WTC11 (cell line): Measurements from ENCODE around the gene YKT6. TPM values are rescaled to one million over a fixed set of nuclear protein-coding genes. Genes with fewer than 3 reads are reported as not detected.

Source experiments
- ATAC-seq: fragments of 200-7000 bp; cut with Tn5 transposase; 2 replicates; pipeline ENCODE4 v1.10.0; 2021; ENCODE audit warnings: mild to moderate bottlenecking, moderate library complexity
- CTCF ChIA-PET: fragments of 300-600 bp; sonication (Branson Sonifier 250); formaldehyde crosslinking; loops from one replicate; lab custom pipeline; 2021; ENCODE audit warnings: antibody characterized with exemption; lab: Charles Lee
- POLR2A ChIA-PET: fragments of 350-600 bp; sonication (Branson Sonifier 250); formaldehyde crosslinking; loops from one replicate; lab custom pipeline; 2021; ENCODE audit warnings: antibody characterized with exemption; lab: Charles Lee
- DNase-seq: peaks from one replicate; pipeline ENCODE4 v3.0.0; 2021; ENCODE audit warnings: low spot score
- H3K27ac Mint-ChIP-seq: 2 replicates; pipeline ENCODE4 v1.8.0; 2021; ENCODE audit warnings: mixed read lengths
- H3K27me3 Mint-ChIP-seq: 2 replicates; pipeline ENCODE4 v1.8.0; 2021; ENCODE audit warnings: low read depth, mild to moderate bottlenecking, moderate library complexity, mixed read lengths
- H3K36me3 Mint-ChIP-seq: 2 replicates; pipeline ENCODE4 v1.8.0; 2021; ENCODE audit warnings: mixed read lengths
- H3K4me1 Mint-ChIP-seq: 2 replicates; pipeline ENCODE4 v1.8.0; 2022; ENCODE audit warnings: mixed read lengths
- H3K4me3 Mint-ChIP-seq: 2 replicates; pipeline ENCODE4 v1.8.0; 2021; ENCODE audit warnings: mild to moderate bottlenecking, moderate library complexity, mixed read lengths
- H3K9me3 Mint-ChIP-seq: 2 replicates; pipeline ENCODE4 v1.8.0; 2021; ENCODE audit warnings: mixed read lengths
- AFF4 ChIP-seq: sonication (generic); formaldehyde crosslinking; IDR thresholded peaks from 2 replicates; pipeline ENCODE4 v1.8.1; 2023; ENCODE audit warnings: mild to moderate bottlenecking, missing genetic modification reagents, borderline replicate concordance
- CDX4 ChIP-seq: fragments of 250-450 bp; sonication (Bioruptor Pico); IDR thresholded peaks from 2 replicates; pipeline ENCODE4 v1.9.0; 2021; ENCODE audit warnings: moderate library complexity, mild to moderate bottlenecking, inconsistent platforms, borderline replicate concordance
- E2F5 ChIP-seq: sonication (generic); formaldehyde crosslinking; IDR thresholded peaks from 2 replicates; pipeline ENCODE4 v1.8.1; 2022; ENCODE audit warnings: mild to moderate bottlenecking, moderate library complexity, missing genetic modification reagents
- NFE2L1 ChIP-seq: sonication (generic); formaldehyde crosslinking; IDR thresholded peaks from 2 replicates; pipeline ENCODE4 v1.8.1; 2023; ENCODE audit warnings: missing genetic modification reagents
- NFYB ChIP-seq: sonication (generic); formaldehyde crosslinking; conservative IDR thresholded peaks from 2 replicates; pipeline ENCODE4 v1.8.0; 2022; ENCODE audit warnings: low read depth, missing genetic modification reagents
- NR2C2 ChIP-seq: sonication (generic); formaldehyde crosslinking; IDR thresholded peaks from 2 replicates; pipeline ENCODE4 v1.8.0; 2022; ENCODE audit warnings: mild to moderate bottlenecking, missing genetic modification reagents
- RORB ChIP-seq: fragments of 250-450 bp; sonication (Bioruptor Pico); IDR thresholded peaks from 2 replicates; pipeline ENCODE4 v1.9.0; 2021; ENCODE audit warnings: mild to moderate bottlenecking
- SP1 ChIP-seq: sonication (generic); formaldehyde crosslinking; conservative IDR thresholded peaks from 2 replicates; pipeline ENCODE4 v1.8.1; 2022; ENCODE audit warnings: missing genetic modification reagents
- TEAD1 ChIP-seq: sonication (generic); formaldehyde crosslinking; IDR thresholded peaks from 2 replicates; pipeline ENCODE4 v1.8.0; 2022; ENCODE audit warnings: mild to moderate bottlenecking, missing genetic modification reagents
- TEAD4 ChIP-seq: sonication (generic); formaldehyde crosslinking; IDR thresholded peaks from 2 replicates; pipeline ENCODE4 v1.8.0; 2022; ENCODE audit warnings: mild to moderate bottlenecking, missing genetic modification reagents
- ZNF121 ChIP-seq: sonication (generic); formaldehyde crosslinking; IDR thresholded peaks from 2 replicates; pipeline ENCODE4 v1.8.0; 2023; ENCODE audit warnings: missing genetic modification reagents
- ZNF138 ChIP-seq: sonication (generic); formaldehyde crosslinking; conservative IDR thresholded peaks from 2 replicates; pipeline ENCODE4 v1.8.1; 2022; ENCODE audit warnings: mild to moderate bottlenecking, moderate library complexity, missing genetic modification reagents
- ZNF396 ChIP-seq: fragments of 250-450 bp; sonication (Bioruptor Pico); IDR thresholded peaks from 2 replicates; pipeline ENCODE4 v1.8.0; 2021; ENCODE audit warnings: mild to moderate bottlenecking, moderate library complexity, borderline replicate concordance
- ZNF416 ChIP-seq: fragments of 250-450 bp; sonication (Bioruptor Pico); IDR thresholded peaks from 2 replicates; pipeline ENCODE4 v1.9.0; 2021; ENCODE audit warnings: mild to moderate bottlenecking, inconsistent platforms
- ZNF532 ChIP-seq: fragments of 250-450 bp; sonication (Bioruptor Pico); IDR thresholded peaks from 2 replicates; pipeline ENCODE4 v1.9.0; 2021; ENCODE audit warnings: mild to moderate bottlenecking, borderline replicate concordance
- ZNF671 ChIP-seq: fragments of 250-450 bp; sonication (Bioruptor Pico); IDR thresholded peaks from 2 replicates; pipeline ENCODE4 v1.8.0; 2021; ENCODE audit warnings: mild to moderate bottlenecking
- total RNA-seq: library from RNA; stranded (reverse); gene quantifications from 3 replicates; pipeline ENCODE4 v1.2.3, GENCODE V29; 2021
- TF ChIP-seq, protein P1 (sequence below): sonication (generic); formaldehyde crosslinking; IDR thresholded peaks from 2 replicates; pipeline ENCODE4 v1.8.1; 2023; ENCODE audit warnings: mild to moderate bottlenecking, missing genetic modification reagents

Gene YKT6
- total RNA-seq, 1 experiment from 2014 or later, result 102 TPM

- TF ChIP-seq TEAD1 (no peak), SP1 (no peak), NFE2L1 (no peak)
These were observed 25.0 kb upstream of the YKT6 start (continued) for GRCh38 chr7:44175730-44176129.

GRCh38 chr7:44176486-44176885 is 24.3 kb upstream of the YKT6 start:
- peaks cover 10% of the 10 kb centered on the region for H3K27me3 Mint-ChIP-seq
- no peaks in the 10 kb centered on the region for H3K36me3 Mint-ChIP-seq
- H3K9me3 Mint-ChIP-seq, result peaks cover 6% of the 10 kb centered on the region
- no peak overlapping the region for H3K27ac Mint-ChIP-seq
- H3K4me3 Mint-ChIP-seq, result no peak overlapping the region
- POLR2A ChIA-PET, result no interaction called here
- H3K4me1 Mint-ChIP-seq, result peaks cover 13% of the 10 kb centered on the region
- no peak for ATAC-seq
- TF ChIP-seq RORB (CRISPR knock-in tag) (no peak), ZNF396 (CRISPR knock-in tag) (no peak), TEAD4 (no peak), CDX4 (CRISPR knock-in tag) (no peak)
- TF ChIP-seq, protein P1, sequence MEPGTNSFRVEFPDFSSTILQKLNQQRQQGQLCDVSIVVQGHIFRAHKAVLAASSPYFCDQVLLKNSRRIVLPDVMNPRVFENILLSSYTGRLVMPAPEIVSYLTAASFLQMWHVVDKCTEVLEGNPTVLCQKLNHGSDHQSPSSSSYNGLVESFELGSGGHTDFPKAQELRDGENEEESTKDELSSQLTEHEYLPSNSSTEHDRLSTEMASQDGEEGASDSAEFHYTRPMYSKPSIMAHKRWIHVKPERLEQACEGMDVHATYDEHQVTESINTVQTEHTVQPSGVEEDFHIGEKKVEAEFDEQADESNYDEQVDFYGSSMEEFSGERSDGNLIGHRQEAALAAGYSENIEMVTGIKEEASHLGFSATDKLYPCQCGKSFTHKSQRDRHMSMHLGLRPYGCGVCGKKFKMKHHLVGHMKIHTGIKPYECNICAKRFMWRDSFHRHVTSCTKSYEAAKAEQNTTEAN, result no peak
- no peak for DNase-seq
- CTCF ChIA-PET, result interaction anchor here (1.5 kb wide), 1 partner anchor 157 kb away, joined by 4 read pairs; no protein-coding TSS in a partner anchor

DNA sequence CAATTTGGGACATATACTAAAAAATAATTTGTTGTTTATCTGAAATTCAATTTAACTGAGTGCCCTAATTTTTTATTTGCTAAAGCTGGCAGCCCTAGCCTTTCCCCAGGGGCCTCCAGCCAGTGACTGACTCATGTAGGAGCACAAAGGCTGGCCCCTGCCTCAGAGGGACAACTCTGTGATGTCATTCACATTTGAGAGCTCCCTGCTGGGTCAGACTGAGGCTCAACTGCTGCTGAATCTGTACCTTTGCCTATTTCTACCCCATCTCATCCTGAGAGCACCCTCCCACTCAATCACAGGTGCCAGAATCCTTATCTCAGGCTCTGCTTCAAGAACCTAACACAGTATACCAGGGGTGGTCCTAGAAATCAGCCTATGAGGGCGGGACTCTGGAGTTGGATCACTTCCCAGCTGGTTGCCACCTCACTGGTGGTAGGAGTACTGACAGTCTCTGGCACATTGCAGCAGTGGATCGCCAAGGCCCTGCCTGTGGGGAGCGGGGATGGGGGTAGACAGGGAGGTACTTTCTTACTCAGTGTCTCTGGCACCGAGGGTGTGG is 23.1 kb upstream of the YKT6 start:
- Mint-ChIP-seq H3K36me3 (no peaks in the 10 kb centered on the region; the same call in 1 of the 2 replicates), H3K27ac (no peak overlapping the region)
- CTCF ChIA-PET, result interaction anchor here (1.5 kb wide), 1 partner anchor 158 kb away, joined by 4 read pairs; no protein-coding TSS in a partner anchor

More for the DNA sequence above, 23.1 kb upstream of the YKT6 start:
- no peak for TF ChIP-seq AFF4 (CRISPR knock-in tag)
- no peak for TF ChIP-seq E2F5
- TF ChIP-seq ZNF671, result no peak
- TF ChIP-seq ZNF532 (CRISPR knock-in tag), result no peak
- TF ChIP-seq NFYB (CRISPR knock-in tag), result no peak
- no peak for TF ChIP-seq ZNF138 (CRISPR knock-in tag)
- TF ChIP-seq ZNF416 (CRISPR knock-in tag), result no peak
- TF ChIP-seq ZNF121 (CRISPR knock-in tag), result no peak
- TF ChIP-seq NR2C2 (CRISPR knock-in tag), result no peak
- Mint-ChIP-seq H3K4me3 (no peak overlapping the region), H3K4me1 (peaks cover 13% of the 10 kb centered on the region), H3K9me3 (peaks cover 17% of the 10 kb centered on the region), H3K27me3 (peaks cover 17% of the 10 kb centered on the region)
- POLR2A ChIA-PET, result no interaction called here
- ATAC-seq, result no peak
- no peak for DNase-seq
